Spleen (tissue), 7 donors: ENCODE measurements around the gene CLMP.

ENCODE experiments used
- POLR2A ChIP-seq, 3 donors: fragments of 450-650 bp; IDR thresholded peaks; one replicate each; pipeline ENCODE4 v1.5.1; 2017; ENCODE audit warnings: antibody characterized with exemption in 3 of 3, mild to moderate bottlenecking in 1 of 3
- TF ChIP-seq, protein P1 (sequence below), 11 experiments: fragments of 200-600 bp in 7 of 11; fragments of 450-650 bp in 4 of 11; sonication (generic) in 4 of 11; IDR thresholded peaks in 8 of 11; conservative IDR thresholded peaks in 3 of 11; 1 replicate in 7 of 11; 2 replicates in 4 of 11; pipeline versions ENCODE4 v1.4.0 to v1.8.0; 2016 to 2021; ENCODE audit warnings: antibody characterized with exemption in 11 of 11, inconsistent platforms in 4 of 11, mild to moderate bottlenecking in 1 of 11
- donor health status: DM: no; HTN: no; CAD: no; lungs with moderate emphysema.
- donor health status: DM: no; HTN: no; CAD: no.
- donor health status: DM: no; HTN: no; CAD: no.

DNA sequence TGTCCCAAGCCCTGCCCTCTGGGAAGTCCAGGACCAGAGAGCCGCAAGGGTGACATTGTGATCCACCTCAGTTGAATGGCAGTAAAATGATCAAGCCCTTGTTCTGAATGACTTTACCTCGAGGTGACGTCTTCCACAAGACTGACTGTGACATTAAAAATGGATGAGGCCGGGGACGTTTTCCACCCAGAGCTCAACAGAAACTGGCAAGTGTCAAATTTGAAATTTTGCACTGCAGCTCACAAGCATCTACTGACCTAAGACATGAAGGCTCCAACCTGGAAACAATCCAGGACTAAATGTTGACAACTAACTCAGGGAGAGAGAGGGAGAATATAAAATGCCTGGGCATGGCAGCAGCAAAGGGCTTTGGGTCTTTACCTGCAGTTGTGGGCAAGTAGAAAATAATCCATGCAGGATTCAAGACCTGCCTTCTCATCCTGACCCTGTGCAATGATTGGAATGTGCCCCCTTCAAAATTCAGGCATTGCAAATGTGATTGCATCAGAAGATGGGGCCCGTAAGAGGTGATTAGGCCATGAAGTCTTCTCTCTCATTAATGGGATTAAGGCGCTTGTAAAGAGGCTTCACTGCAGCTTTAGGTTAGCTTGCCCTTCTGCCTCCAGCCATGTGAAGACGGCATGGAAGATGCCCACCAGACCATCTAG lies 33.6 kb upstream of the CLMP start:
- TF ChIP-seq, protein P1, sequence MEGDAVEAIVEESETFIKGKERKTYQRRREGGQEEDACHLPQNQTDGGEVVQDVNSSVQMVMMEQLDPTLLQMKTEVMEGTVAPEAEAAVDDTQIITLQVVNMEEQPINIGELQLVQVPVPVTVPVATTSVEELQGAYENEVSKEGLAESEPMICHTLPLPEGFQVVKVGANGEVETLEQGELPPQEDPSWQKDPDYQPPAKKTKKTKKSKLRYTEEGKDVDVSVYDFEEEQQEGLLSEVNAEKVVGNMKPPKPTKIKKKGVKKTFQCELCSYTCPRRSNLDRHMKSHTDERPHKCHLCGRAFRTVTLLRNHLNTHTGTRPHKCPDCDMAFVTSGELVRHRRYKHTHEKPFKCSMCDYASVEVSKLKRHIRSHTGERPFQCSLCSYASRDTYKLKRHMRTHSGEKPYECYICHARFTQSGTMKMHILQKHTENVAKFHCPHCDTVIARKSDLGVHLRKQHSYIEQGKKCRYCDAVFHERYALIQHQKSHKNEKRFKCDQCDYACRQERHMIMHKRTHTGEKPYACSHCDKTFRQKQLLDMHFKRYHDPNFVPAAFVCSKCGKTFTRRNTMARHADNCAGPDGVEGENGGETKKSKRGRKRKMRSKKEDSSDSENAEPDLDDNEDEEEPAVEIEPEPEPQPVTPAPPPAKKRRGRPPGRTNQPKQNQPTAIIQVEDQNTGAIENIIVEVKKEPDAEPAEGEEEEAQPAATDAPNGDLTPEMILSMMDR (IDR thresholded peaks at IDR 0.05 in 8 of 11, conservative IDR thresholded peaks at IDR 0.05 in 3 of 11), result no peak
- TF ChIP-seq POLR2A (IDR thresholded peaks at IDR 0.05), result no peak
